ENCODE data around the gene MAP1LC3B.
A peak's percentile ranks its signal among the peaks of the same experiment; 100 is the strongest.

The MAP1LC3B gene

GRCh38 chr16:87423429-87423828 is 31.3 kb downstream of the MAP1LC3B start:
- H3K27ac ChIP-seq, result no peak overlapping the region
- no peak for DNase-seq (ENCODE audit: low read depth, low spot score)

GRCh38 chr16:87424266-87424665 is 32.1 kb downstream of the MAP1LC3B start:
- H3K27ac ChIP-seq, result no peak overlapping the region
- DNase-seq (ENCODE audit: low read depth, low spot score), result no peak

- no peak overlapping the region for H3K27ac ChIP-seq
- no peak for DNase-seq (ENCODE audit: low read depth, low spot score)
Measured at GRCh38 chr16:87425941-87426340, 33.8 kb downstream of the MAP1LC3B start.

GRCh38 chr16:87426423-87427215 is 34.5 kb downstream of the MAP1LC3B start:
- H3K27ac ChIP-seq, result no peak overlapping the region
- no peak for DNase-seq (ENCODE audit: low read depth, low spot score)

GRCh38 chr16:87431926-87432325 is 39.8 kb downstream of the MAP1LC3B start:
- peak; percentile 16 for DNase-seq (ENCODE audit: low read depth, low spot score)
- no peak overlapping the region for H3K27ac ChIP-seq

GRCh38 chr16:87432330-87432915 is 40.3 kb downstream of the MAP1LC3B start:
- no peak for DNase-seq (ENCODE audit: low read depth, low spot score)
- no peak overlapping the region for H3K27ac ChIP-seq

GRCh38 chr16:87434146-87434667 is 42.1 kb downstream of the MAP1LC3B start:
- no peak overlapping the region for H3K27ac ChIP-seq
- DNase-seq (ENCODE audit: low read depth, low spot score), result no peak

- DNase-seq (ENCODE audit: low read depth, low spot score), result no peak
- H3K27ac ChIP-seq, result no peak overlapping the region
Measured at GRCh38 chr16:87435372-87436224, 43.5 kb downstream of the MAP1LC3B start.

- no peak for DNase-seq (ENCODE audit: low read depth, low spot score)
- H3K27ac ChIP-seq, result no peak overlapping the region
Measured at GRCh38 chr16:87436225-87437172, 44.4 kb downstream of the MAP1LC3B start.

GRCh38 chr16:87437327-87437726 is 45.2 kb downstream of the MAP1LC3B start:
- H3K27ac ChIP-seq, result no peak overlapping the region
- DNase-seq (ENCODE audit: low read depth, low spot score), result no peak

GRCh38 chr16:87437911-87438610 is 45.9 kb downstream of the MAP1LC3B start:
- no peak overlapping the region for H3K27ac ChIP-seq
- DNase-seq (ENCODE audit: low read depth, low spot score), result no peak

- no peak overlapping the region for H3K27ac ChIP-seq
- no peak for DNase-seq (ENCODE audit: low read depth, low spot score)
Measured at GRCh38 chr16:87438611-87438985, 46.5 kb downstream of the MAP1LC3B start.

- H3K27ac ChIP-seq, result no peak overlapping the region
- no peak for DNase-seq (ENCODE audit: low read depth, low spot score)
Measured at GRCh38 chr16:87439926-87440325, 47.8 kb downstream of the MAP1LC3B start.

GRCh38 chr16:87441886-87442580 is 49.9 kb downstream of the MAP1LC3B start:
- no peak overlapping the region for H3K27ac ChIP-seq
- DNase-seq (ENCODE audit: low read depth, low spot score), result no peak

- no peak for DNase-seq (ENCODE audit: low read depth, low spot score)
- H3K27ac ChIP-seq, result no peak overlapping the region
Measured at GRCh38 chr16:87442581-87442966, 50.4 kb downstream of the MAP1LC3B start.

GRCh38 chr16:87443016-87443415 is 50.9 kb downstream of the MAP1LC3B start:
- H3K27ac ChIP-seq, result no peak overlapping the region

GRCh38 chr16:87443964-87444363 is 51.8 kb downstream of the MAP1LC3B start:
- H3K27ac ChIP-seq, result no peak overlapping the region
- DNase-seq (ENCODE audit: low read depth, low spot score), result no peak

More at GRCh38 chr16:87443016-87443415, 50.9 kb downstream of the MAP1LC3B start:
- DNase-seq (ENCODE audit: low read depth, low spot score), result no peak

- DNase-seq (ENCODE audit: low read depth, low spot score), result no peak
- no peak overlapping the region for H3K27ac ChIP-seq
Measured at GRCh38 chr16:87445486-87445885, 53.4 kb downstream of the MAP1LC3B start.

GRCh38 chr16:87446479-87446878 is 54.3 kb downstream of the MAP1LC3B start:
- H3K27ac ChIP-seq, result no peak overlapping the region
- DNase-seq (ENCODE audit: low read depth, low spot score), result no peak

All from epithelial cell of prostate (primary cell).